ENCODE measurements around the gene SCYGR4.
"Not testable (repeated sequence)": the region's sequence is repeated elsewhere in the genome, so short reads cannot be mapped to it uniquely, and the experiment has no call there.

SCYGR4 gene, protein sequence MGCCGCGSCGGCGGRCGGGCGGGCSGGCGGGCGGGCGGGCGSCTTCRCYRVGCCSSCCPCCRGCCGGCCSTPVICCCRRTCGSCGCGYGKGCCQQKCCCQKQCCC

DNA sequence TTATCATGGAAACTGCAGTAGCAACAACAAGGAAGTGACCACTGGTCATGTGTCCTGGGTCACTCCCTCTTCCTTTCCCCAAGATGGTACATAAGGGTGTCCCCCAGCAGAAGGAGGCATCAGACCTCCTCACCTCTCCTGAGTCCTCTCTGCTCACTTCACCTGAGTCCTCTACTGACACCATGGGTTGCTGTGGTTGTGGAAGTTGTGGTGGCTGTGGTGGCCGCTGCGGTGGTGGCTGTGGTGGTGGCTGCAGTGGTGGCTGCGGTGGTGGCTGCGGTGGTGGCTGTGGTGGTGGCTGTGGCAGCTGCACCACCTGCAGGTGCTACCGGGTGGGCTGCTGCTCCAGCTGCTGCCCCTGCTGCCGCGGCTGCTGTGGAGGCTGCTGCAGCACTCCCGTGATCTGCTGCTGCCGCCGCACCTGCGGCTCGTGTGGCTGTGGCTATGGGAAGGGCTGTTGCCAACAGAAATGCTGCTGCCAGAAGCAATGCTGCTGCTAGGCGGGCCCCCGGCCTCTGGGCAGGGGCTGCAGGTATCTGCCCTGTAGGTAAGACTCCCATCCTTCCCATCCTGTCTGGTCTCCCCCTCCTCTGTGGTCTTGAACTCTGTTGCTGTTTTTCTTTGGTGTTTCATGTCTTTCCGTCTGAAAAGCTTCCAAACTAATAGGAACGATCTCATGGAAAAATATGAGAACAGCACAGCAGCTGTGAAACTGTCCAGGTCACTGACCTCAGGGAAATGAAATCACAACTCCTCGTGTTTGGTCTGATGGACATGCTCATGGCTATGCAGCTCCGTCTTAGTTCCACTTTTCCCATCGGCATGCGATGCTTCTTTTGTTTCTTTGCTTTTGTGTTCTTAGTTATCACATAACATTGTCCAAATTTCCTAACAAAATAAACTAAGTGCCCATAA is at the start of gene SCYGR4:
TSS of gene SCYGR4 (plus strand) at position 183 of the 915 bp plus-strand sequence. CDS start at position 183, 0 bp downstream.
- DNase-seq (ENCODE audit: low read depth, low spot score): no peak

- DNase-seq (ENCODE audit: low read depth, low spot score): no peak
Measured at GRCh38 chr2:227568852-227569169, 48.5 kb upstream of the SCYGR4 start.

DNA sequence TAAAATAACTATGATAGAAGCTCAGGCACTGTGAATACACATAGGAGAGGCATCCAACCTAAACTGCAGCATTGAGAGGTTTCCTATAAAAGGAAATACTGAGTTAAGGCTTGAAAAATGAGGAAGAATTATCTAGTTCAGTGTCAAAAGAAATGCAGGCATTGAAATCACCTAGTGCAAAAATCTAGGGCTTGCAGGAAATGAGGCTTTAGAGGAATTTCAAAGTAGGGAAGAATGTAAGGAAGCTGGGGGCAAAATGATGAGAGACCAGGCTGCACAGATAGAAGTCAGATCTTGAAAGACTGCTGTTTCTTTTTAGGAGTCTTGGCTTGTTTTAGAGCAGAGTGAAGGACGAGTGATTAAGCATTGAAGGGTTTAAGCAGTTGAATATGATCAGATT is 46.7 kb upstream of the SCYGR4 start:
- DNase-seq (ENCODE audit: low read depth, low spot score): no peak

DNA sequence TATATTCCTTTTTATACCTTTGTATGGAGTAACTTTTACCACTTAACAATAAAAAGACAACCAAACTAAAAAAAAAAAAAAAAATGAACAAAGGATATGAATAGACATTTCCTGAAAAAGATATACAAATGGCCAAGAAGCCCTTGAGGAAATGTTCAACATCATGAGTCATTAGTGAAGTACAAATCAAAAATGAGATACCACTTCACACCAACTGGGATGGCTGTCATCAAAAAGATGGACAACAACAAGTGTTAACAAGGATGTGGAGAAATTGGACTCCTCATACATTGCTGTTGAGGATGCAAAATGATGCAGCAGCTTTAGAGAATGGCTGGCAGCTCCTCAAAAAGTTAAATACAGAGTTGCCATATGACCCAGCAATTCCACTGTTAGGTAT is 41.2 kb upstream of the SCYGR4 start:
- DNase-seq (ENCODE audit: low read depth, low spot score): no peak

DNA sequence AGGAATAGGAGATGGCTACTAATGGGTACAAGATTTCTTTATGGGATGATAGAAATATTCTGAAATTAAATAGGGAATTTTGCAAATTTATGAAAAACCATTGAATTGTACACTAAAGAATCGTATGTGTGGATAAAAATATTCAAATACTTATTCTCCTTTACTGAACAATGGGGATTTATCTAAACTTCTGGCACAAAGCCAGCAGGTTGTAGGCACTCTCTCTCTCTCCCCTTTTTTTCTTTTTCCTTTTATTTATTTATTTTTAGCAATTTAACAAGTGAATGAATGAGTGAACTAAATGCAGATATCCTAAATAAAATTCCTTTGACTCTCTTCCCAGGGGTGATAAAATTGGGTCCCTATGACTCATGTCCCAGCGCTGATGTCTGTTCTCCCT is 40.5 kb upstream of the SCYGR4 start:
- no peak for DNase-seq (ENCODE audit: low read depth, low spot score)

DNA sequence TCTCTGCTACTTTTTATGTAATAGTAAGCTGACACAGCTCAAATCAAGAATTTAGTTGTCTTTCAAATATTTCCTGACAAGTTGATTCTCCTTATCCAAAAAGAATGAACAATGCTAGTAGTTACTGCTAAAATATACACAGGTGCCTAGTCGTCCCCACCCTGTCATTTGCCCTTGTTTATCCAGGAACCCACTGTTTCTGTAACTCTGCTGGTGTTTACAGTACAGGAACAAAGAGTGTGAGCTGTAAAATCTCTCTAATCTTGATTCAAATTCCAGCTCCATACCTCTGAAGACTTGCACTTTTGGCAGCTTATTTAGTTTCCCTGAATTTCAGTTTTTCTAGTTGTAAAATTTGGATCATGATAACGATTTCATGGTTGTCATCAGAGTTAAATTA is 39.7 kb upstream of the SCYGR4 start:
- DNase-seq (ENCODE audit: low read depth, low spot score): no peak

- DNase-seq (ENCODE audit: low read depth, low spot score): no peak
Measured at GRCh38 chr2:227578642-227579041, 38.7 kb upstream of the SCYGR4 start.

- DNase-seq (ENCODE audit: low read depth, low spot score): no peak
Measured at GRCh38 chr2:227579791-227580190, 37.5 kb upstream of the SCYGR4 start.

DNA sequence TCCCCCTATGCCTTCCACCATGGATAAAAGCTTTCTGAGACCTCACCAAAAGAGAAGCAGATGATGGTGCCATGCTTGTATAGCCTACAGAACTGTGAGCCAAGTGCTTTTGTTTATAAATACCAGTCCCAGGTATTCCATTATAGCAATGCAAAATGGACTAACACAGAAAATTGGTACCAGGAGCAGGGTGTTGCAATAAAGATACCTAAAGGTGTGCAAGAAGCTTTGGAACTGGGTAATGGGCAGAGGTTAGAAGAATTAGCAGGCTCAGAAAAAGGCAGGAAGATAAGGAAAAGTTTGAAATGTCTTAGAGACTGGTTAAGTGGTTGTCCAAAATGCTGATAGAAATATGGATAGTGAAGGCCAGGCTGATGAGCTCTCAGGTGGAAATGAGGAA is 34.9 kb upstream of the SCYGR4 start:
- DNase-seq (ENCODE audit: low read depth, low spot score): no peak

DNA sequence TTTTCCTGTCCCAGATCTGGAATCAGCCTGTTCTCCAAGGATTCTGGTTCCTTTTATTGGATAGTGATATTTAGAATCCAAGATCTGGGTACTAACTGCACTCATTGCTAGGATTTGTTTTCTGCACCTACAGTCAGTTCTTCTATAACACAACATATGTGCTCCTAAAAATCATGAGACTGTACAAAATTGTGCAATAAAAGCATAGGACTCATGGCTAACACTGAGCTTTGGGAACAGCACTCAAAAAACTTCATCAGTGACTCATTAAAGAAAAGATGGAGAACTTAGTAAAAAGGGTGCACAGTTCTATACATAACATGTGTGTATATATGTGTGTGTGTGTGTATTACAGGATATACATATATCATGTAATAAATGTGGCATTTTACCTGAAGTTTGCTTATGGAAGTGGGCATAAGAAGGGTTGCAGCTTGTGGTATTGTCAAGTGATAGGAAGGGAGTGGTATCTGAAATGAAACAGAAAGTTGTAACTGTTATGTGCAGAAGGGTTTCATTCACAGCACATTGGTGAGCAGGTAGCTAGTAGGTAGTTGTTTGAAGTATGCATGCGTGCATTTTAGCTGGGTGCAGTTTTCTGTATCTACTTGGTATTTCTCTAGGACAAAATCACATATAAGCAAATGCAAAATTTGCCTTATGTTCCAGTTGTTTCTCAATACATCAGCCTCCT is 24.5 kb upstream of the SCYGR4 start:
- DNase-seq (ENCODE audit: low read depth, low spot score): no peak

GRCh38 chr2:227595797-227596196 is 21.5 kb upstream of the SCYGR4 start:
- DNase-seq (ENCODE audit: low read depth, low spot score): no peak

- no peak for DNase-seq (ENCODE audit: low read depth, low spot score)
Measured at GRCh38 chr2:227597036-227597435, 20.3 kb upstream of the SCYGR4 start.

GRCh38 chr2:227597998-227598397 is 19.3 kb upstream of the SCYGR4 start:
- DNase-seq (ENCODE audit: low read depth, low spot score): no peak

DNA sequence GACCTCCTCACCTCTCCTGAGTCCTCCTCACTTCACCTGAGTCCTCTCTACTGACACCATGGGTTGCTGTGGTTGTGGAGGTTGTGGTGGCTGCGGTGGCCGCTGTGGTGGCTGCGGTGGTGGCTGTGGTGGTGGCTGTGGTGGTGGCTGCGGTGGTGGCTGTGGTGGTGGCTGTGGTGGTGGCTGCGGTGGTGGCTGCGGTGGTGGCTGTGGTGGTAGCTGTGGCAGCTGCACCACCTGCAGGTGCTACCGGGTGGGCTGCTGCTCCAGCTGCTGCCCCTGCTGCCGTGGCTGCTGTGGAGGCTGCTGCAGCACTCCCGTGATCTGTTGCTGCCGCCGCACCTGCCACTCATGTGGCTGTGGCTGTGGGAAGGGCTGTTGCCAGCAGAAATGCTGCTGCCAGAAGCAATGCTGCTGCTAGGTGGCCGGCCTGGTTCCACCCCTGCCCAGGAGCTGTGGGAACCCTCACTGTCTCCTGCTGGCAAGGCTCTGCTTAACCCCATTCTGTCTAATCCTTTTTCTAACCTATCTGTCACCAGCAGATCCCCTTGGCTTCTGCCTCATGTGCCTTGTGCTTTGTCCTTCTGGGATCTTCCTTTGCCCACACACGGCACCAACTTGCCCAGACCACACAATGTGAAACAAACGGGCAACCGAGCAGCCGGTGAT is 18.3 kb upstream of the SCYGR4 start, which contains the start of gene SCYGR2:
TSS of gene SCYGR2 (plus strand) at position 59 of the 669 bp plus-strand sequence. CDS start at position 59, 0 bp downstream.
- not testable (repeated sequence) for DNase-seq (ENCODE audit: low read depth, low spot score)

GRCh38 chr2:227602358-227602757 is 14.9 kb upstream of the SCYGR4 start:
- no peak for DNase-seq (ENCODE audit: low read depth, low spot score)

GRCh38 chr2:227606476-227606875 is 10.8 kb upstream of the SCYGR4 start:
- DNase-seq (ENCODE audit: low read depth, low spot score): no peak

GRCh38 chr2:227607941-227608340 is 9.4 kb upstream of the SCYGR4 start:
- DNase-seq (ENCODE audit: low read depth, low spot score): no peak

- DNase-seq (ENCODE audit: low read depth, low spot score): no peak
Measured at GRCh38 chr2:227608561-227609338, 8.5 kb upstream of the SCYGR4 start.

GRCh38 chr2:227610123-227610522 is 7.2 kb upstream of the SCYGR4 start:
- no peak for DNase-seq (ENCODE audit: low read depth, low spot score)

DNA sequence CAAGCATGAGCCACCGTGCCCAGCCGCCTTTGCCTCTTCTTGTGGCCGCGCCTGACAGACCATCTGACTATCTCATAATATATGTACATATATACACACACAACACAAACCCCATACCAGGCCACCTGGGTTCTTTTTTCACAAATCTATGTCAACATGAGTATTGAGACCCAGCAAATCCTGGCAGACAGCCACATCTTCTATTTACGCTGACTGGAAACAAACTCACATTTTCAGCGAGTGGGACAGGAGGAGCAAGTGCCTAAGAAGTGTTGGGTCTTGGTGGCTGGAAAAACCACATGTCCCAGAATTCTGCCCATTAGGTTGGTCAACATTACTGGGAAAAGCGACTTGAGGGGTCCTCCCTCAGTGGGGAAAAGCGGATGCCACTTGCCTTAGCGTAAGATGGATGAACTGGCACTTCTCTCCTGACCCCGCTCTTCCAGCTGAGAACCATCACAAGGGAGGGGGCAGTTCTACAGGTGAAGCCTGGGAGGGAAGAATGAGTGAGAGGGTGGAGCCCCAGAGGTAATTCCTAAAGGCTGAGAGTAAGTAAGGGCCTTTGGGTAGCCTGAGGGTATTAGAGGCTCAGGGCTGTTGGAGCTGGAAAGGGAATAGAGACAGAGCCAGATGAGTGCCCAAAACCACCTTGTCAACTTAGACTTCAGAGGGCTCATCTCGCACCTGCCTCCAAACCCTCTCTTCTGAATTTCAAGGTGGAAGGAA is 4.6 kb upstream of the SCYGR4 start:
- no peak for DNase-seq (ENCODE audit: low read depth, low spot score)

GRCh38 chr2:227613272-227613660 is 4.0 kb upstream of the SCYGR4 start:
- no peak for DNase-seq (ENCODE audit: low read depth, low spot score)
